ENCODE measurements around the gene RBM5.

The RBM5 gene

GRCh38 chr3:50160561-50160983 is 71.9 kb downstream of the RBM5 start:
- DNase-seq (ENCODE audit: low spot score): no peak

- no peak for DNase-seq (ENCODE audit: low spot score)
Measured at GRCh38 chr3:50161320-50161719, 72.6 kb downstream of the RBM5 start.

GRCh38 chr3:50162034-50162883 is 73.5 kb downstream of the RBM5 start:
- DNase-seq (ENCODE audit: low spot score): no peak

- peak; percentile 94 for DNase-seq (ENCODE audit: low spot score)
Measured at GRCh38 chr3:50163572-50164455, 75.1 kb downstream of the RBM5 start.

GRCh38 chr3:50164481-50164880 is 75.8 kb downstream of the RBM5 start:
- DNase-seq (ENCODE audit: low spot score): no peak

GRCh38 chr3:50164984-50165909 is 76.5 kb downstream of the RBM5 start:
- DNase-seq (ENCODE audit: low spot score): peak; percentile 84

GRCh38 chr3:50165910-50166538 is 77.3 kb downstream of the RBM5 start:
- peak; percentile 29 for DNase-seq (ENCODE audit: low spot score)

- DNase-seq (ENCODE audit: low spot score): no peak
Measured at GRCh38 chr3:50166620-50167019, 77.9 kb downstream of the RBM5 start.

- DNase-seq (ENCODE audit: low spot score): no peak
Measured at GRCh38 chr3:50167069-50167840, 78.5 kb downstream of the RBM5 start.

- no peak for DNase-seq (ENCODE audit: low spot score)
Measured at GRCh38 chr3:50167841-50168209, 79.1 kb downstream of the RBM5 start.

GRCh38 chr3:50168388-50168787 is 79.7 kb downstream of the RBM5 start:
- no peak for DNase-seq (ENCODE audit: low spot score)
